HFFc6 (cell line): ENCODE measurements around the gene CCDC192. TPM values are rescaled to one million over a fixed set of nuclear protein-coding genes. Genes with fewer than 3 reads are reported as not detected.

Experiments used
- DNase-seq: peaks from one replicate; pipeline ENCODE4 v3.0.0-alpha.2; 2018
- H3K27ac Mint-ChIP-seq: 2 replicates; pipeline ENCODE4 v1.8.0; 2020; ENCODE audit warnings: mild to moderate bottlenecking, mixed read lengths
- H3K27me3 Mint-ChIP-seq: 2 replicates; pipeline ENCODE4 v1.8.0; 2021; ENCODE audit warnings: mild to moderate bottlenecking, moderate library complexity, mixed read lengths; ENCODE audit not compliant: insufficient read depth
- H3K36me3 Mint-ChIP-seq: 2 replicates; pipeline ENCODE4 v1.8.0; 2021; ENCODE audit warnings: low read depth, mixed read lengths
- H3K4me1 Mint-ChIP-seq: 2 replicates; pipeline ENCODE4 v1.8.0; 2020; ENCODE audit warnings: low read depth, mixed read lengths
- H3K4me3 Mint-ChIP-seq: 2 replicates; pipeline ENCODE4 v1.8.0; 2020; ENCODE audit warnings: mild to moderate bottlenecking, moderate library complexity, mixed read lengths
- H3K9me3 Mint-ChIP-seq: 2 replicates; pipeline ENCODE4 v1.8.0; 2020; ENCODE audit warnings: mild to moderate bottlenecking, mixed read lengths
- total RNA-seq, 6 experiments: library from RNA; stranded (reverse); fragmentation: NEBNext Ultra II Directional; extraction: Animal tissue kit (Norgen Biotek cat#: 25700); gene quantifications; 2 replicates in 1 of 6; 3 replicates in 5 of 6; pipeline ENCODE4 v1.2.3, GENCODE V29; 2021
- TF ChIP-seq, protein P1 (sequence below): fragments of 200-600 bp; sonication (generic); IDR thresholded peaks from 2 replicates; pipeline ENCODE4 v1.5.0; 2021; ENCODE audit warnings: antibody characterized with exemption, mild to moderate bottlenecking

The CCDC192 gene
- total RNA-seq, 6 experiments from 2014 or later: not detected

DNA sequence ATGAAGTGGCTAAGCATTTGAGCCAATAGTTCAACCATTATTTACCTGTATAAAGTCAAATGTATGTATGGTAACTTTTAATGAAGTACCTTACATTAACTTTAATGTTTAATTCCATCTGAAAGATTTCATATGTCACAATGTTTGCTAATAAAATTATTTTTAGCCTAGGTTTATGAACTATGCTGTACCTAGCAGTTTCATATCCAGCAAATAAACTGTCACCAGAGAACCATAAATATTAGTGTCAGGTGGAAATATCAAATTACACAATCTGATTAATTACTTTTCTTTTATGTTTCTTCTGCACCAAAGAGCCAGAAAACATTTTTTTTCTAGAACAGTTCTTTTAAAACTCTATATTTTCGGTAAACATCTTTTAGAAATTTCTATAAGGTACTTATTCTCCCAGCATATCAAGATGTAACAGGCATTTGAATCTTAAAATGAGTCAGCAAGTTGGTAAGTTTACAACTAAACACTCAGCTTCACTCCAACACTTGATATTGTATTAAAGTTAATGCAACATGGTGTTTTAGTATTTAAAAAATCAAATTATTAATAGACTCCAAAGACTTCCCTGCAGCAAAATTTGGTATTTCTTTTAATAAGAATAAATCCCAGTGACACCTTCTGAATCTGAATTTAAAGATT, 8.5 kb upstream of the CCDC192 start:
- H3K4me3 Mint-ChIP-seq: no peak overlapping the region
- H3K27ac Mint-ChIP-seq: no peak overlapping the region
- TF ChIP-seq, protein P1, sequence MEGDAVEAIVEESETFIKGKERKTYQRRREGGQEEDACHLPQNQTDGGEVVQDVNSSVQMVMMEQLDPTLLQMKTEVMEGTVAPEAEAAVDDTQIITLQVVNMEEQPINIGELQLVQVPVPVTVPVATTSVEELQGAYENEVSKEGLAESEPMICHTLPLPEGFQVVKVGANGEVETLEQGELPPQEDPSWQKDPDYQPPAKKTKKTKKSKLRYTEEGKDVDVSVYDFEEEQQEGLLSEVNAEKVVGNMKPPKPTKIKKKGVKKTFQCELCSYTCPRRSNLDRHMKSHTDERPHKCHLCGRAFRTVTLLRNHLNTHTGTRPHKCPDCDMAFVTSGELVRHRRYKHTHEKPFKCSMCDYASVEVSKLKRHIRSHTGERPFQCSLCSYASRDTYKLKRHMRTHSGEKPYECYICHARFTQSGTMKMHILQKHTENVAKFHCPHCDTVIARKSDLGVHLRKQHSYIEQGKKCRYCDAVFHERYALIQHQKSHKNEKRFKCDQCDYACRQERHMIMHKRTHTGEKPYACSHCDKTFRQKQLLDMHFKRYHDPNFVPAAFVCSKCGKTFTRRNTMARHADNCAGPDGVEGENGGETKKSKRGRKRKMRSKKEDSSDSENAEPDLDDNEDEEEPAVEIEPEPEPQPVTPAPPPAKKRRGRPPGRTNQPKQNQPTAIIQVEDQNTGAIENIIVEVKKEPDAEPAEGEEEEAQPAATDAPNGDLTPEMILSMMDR: no peak
- H3K27me3 Mint-ChIP-seq: peaks cover 14% of the 10 kb centered on the region; the same call in 1 of the 2 replicates
- H3K9me3 Mint-ChIP-seq: no peaks in the 10 kb centered on the region
- peaks cover 31% of the 10 kb centered on the region for H3K4me1 Mint-ChIP-seq
- no peaks in the 10 kb centered on the region for H3K36me3 Mint-ChIP-seq
- DNase-seq: no peak

DNA sequence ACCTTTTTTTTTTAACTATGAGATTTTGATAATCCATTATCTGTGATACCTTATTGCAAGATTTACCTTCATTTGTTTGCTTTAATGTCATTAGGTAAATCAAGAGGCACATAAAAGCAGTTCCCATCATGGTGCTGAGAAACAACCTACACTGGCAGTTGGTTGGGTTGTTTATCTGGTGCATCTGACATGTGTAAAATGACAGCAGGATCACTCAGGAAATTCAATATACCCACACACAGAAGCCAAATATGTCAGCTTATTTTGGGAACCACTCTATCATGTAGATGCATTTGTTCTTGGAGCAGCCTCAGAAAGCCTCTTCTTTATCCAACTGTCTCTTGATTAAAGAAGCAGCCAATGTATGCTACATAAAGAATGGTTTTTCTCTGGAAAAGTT, 7.8 kb upstream of the CCDC192 start:
- no peaks in the 10 kb centered on the region for H3K36me3 Mint-ChIP-seq
- no peak for DNase-seq
- H3K9me3 Mint-ChIP-seq: no peaks in the 10 kb centered on the region
- TF ChIP-seq, protein P1: no peak
- no peak overlapping the region for H3K4me3 Mint-ChIP-seq
- H3K27me3 Mint-ChIP-seq: peaks cover 18% of the 10 kb centered on the region
- H3K4me1 Mint-ChIP-seq: peaks cover 31% of the 10 kb centered on the region
- H3K27ac Mint-ChIP-seq: no peak overlapping the region

DNA sequence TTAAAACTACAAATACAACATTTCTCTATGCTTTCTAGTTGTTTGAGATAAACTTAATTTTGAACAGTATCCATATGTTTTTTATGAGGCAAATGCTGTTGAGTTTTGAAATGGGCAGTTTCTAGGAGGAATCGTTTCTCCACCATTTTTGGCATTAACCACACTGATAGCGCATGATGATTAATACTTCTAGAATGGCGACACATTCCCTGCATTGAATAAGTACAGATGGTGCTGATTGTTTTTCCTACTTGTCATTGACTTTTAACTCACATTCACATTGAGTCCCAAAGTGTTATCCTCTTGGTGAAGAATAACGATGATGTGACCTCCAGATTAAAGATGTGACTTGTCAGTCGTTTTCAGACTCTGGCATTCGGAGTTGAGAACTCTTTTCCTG, 6.5 kb upstream of the CCDC192 start:
- peak; percentile 37 for DNase-seq
- peaks cover 31% of the 10 kb centered on the region for H3K4me1 Mint-ChIP-seq
- H3K27me3 Mint-ChIP-seq: peaks cover 17% of the 10 kb centered on the region

DNA sequence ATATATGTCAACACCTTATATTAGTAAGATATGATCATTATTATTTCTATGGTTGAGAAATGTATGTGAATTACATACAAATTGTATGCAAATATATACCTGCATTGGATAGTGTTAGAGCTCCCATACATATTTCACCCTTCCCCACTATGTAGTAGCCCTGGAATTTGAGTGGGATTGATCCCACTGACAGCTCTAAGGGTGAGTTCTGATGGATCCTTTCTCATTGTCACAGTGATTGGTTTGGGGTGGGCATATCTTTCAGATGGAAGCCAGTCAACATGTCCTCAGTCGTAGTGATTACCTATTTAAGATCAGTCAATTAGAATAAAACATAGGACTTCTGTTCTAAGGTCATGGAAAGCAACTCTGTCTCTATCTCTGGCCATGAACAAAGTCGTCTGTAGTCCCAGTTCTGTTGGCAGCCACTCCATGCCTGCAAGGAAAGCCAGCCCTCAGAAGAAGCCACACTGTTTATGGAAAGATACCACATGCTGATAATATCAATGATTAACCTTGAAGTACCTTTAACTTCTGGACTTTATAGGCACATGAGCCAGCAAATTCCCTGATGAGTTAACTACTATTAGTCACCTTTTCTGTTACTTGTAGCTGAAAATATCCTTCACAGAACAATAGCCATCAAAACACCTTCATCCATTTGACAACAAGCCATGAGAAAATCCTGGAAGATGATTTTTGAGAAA, 5.1 kb upstream of the CCDC192 start:
- Mint-ChIP-seq H3K4me1 (peaks cover 31% of the 10 kb centered on the region), H3K36me3 (no peaks in the 10 kb centered on the region), H3K27me3 (peaks cover 20% of the 10 kb centered on the region), H3K4me3 (no peak overlapping the region), H3K27ac (no peak overlapping the region), H3K9me3 (no peaks in the 10 kb centered on the region)
- peak; percentile 53 for DNase-seq
- TF ChIP-seq, protein P1: no peak

More for the DNA sequence above, 6.5 kb upstream of the CCDC192 start:
- Mint-ChIP-seq H3K27ac (no peak overlapping the region), H3K9me3 (no peaks in the 10 kb centered on the region), H3K36me3 (no peaks in the 10 kb centered on the region), H3K4me3 (peak overlapping the region; percentile 18; the same call in 1 of the 2 replicates)
- TF ChIP-seq, protein P1: no peak

DNA sequence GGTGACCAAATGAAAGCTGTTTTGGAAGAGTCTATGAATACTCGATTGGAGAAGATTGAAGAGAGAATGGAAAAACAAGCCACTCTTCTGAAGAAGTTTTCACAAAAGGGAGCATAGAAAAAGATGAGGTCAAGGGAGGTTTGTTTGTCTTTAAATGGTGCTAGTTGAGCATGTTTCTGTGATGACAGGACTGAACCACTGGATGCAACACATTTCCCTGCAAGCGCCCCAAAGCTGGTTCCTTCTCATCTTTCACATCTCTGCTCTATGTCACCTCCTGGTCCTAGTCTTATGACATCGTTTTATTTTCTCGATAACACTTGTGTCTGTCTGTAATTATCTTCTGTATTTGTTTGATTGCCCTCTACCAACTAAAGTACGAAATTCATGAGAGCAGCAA, 3.8 kb upstream of the CCDC192 start:
- H3K4me1 Mint-ChIP-seq: peaks cover 31% of the 10 kb centered on the region
- no peak overlapping the region for H3K27ac Mint-ChIP-seq
- no peaks in the 10 kb centered on the region for H3K9me3 Mint-ChIP-seq
- TF ChIP-seq, protein P1: no peak
- no peak for DNase-seq
- H3K4me3 Mint-ChIP-seq: no peak overlapping the region
- peaks cover 20% of the 10 kb centered on the region for H3K27me3 Mint-ChIP-seq
- H3K36me3 Mint-ChIP-seq: no peaks in the 10 kb centered on the region
